Neural crest cell (in vitro differentiated cells): ENCODE results near the gene SUMO3. TPM values are rescaled to one million over a fixed set of nuclear protein-coding genes. Genes with fewer than 3 reads are reported as not detected.
"Not testable (repeated sequence)": the region's sequence is repeated elsewhere in the genome, so short reads cannot be mapped to it uniquely, and the experiment has no call there.

Experiments
- DNase-seq: peaks from one replicate; pipeline ENCODE4 v3.0.0; 2021; ENCODE audit warnings: low read depth, mixed read lengths, low spot score
- H3K27ac Mint-ChIP-seq: one replicate; pipeline ENCODE4 v1.8.0; 2021; ENCODE audit warnings: mild to moderate bottlenecking, mixed read lengths; ENCODE audit not compliant: unreplicated experiment
- H3K27me3 Mint-ChIP-seq: 2 replicates; pipeline ENCODE4 v1.8.0; 2021; ENCODE audit warnings: low read depth, mild to moderate bottlenecking, mixed read lengths
- H3K36me3 Mint-ChIP-seq: 2 replicates; pipeline ENCODE4 v1.8.0; 2021; ENCODE audit warnings: low read depth, mild to moderate bottlenecking, mixed read lengths
- H3K4me1 Mint-ChIP-seq: 2 replicates; pipeline ENCODE4 v1.8.0; 2021; ENCODE audit warnings: mixed read lengths
- H3K4me3 Mint-ChIP-seq: one replicate; pipeline ENCODE4 v1.8.0; 2021; ENCODE audit warnings: mild to moderate bottlenecking, mixed read lengths
- H3K9me3 Mint-ChIP-seq: 2 replicates; pipeline ENCODE4 v1.8.0; 2021; ENCODE audit warnings: mixed read lengths
- total RNA-seq: library from RNA; stranded (reverse); gene quantifications from 2 replicates; pipeline ENCODE4 v1.2.1, GENCODE V29; 2021
- TF ChIP-seq, protein P1 (sequence below): fragments of 200-600 bp; sonication (generic); conservative IDR thresholded peaks from 2 replicates; pipeline ENCODE4 v1.5.0; 2021; ENCODE audit warnings: antibody characterized with exemption, mild to moderate bottlenecking

Gene SUMO3
- total RNA-seq, 1 donor from 2014 or later, result 97.7 TPM

DNA sequence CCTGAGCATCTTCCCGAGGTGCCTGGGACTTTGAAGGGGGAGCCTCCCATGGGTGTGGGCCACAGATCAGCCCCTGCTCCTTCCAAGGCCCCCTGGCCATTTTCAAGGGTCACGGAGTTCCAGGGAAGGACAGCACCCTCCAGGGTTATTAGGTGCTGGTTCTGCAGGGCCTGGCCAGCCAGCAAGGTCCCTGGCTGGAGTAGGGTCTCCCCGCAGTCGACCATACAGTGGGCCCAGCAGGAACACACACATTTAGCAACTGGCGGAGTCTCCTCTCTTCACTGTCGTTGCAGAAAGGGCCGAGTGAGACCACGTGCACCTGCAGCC lies 17.7 kb upstream of the SUMO3 start:
- TF ChIP-seq, protein P1, sequence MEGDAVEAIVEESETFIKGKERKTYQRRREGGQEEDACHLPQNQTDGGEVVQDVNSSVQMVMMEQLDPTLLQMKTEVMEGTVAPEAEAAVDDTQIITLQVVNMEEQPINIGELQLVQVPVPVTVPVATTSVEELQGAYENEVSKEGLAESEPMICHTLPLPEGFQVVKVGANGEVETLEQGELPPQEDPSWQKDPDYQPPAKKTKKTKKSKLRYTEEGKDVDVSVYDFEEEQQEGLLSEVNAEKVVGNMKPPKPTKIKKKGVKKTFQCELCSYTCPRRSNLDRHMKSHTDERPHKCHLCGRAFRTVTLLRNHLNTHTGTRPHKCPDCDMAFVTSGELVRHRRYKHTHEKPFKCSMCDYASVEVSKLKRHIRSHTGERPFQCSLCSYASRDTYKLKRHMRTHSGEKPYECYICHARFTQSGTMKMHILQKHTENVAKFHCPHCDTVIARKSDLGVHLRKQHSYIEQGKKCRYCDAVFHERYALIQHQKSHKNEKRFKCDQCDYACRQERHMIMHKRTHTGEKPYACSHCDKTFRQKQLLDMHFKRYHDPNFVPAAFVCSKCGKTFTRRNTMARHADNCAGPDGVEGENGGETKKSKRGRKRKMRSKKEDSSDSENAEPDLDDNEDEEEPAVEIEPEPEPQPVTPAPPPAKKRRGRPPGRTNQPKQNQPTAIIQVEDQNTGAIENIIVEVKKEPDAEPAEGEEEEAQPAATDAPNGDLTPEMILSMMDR, result no peak

DNA sequence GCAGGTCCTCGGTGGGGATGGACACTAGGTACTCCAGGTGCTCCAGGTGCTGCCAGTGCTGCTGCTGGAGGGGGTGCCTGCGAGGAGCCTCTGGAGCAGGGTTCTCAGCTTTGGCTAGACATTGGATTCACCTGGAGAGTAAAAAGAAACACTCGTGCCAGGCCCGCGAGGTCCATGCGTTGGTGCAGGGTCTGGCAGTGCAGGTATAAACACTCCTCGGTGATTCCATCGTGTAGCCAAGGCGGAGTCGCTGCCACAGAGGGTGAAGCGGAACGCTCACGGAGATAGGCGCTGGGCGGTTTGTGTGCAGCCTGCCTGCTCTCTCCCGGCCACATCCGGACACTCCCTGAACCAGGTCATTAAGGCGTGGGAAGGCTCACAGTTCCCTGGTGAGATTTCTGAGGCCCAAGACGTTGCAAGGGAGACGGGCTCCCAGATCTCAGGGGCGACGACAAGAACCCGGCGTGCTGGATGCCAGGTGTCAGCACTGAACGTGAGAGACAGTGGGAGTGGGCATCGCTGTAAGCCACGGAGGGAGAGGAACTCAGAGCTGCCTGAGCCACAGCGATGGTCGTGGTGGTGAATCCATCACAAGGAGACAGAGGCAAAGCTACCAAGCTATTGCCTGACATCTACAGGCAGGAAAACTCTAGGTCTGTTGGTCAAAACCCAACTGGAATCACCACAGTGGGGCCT lies 17.2 kb upstream of the SUMO3 start:
- Mint-ChIP-seq H3K36me3 (no peaks in the 10 kb centered on the region), H3K27me3 (peaks cover 2% of the 10 kb centered on the region), H3K9me3 (no peaks in the 10 kb centered on the region), H3K4me3 (no peak overlapping the region), H3K4me1 (no peaks in the 10 kb centered on the region), H3K27ac (no peak overlapping the region)
- DNase-seq, result no peak
- TF ChIP-seq, protein P1, result no peak

More for the DNA sequence above, 17.7 kb upstream of the SUMO3 start:
- Mint-ChIP-seq H3K27ac (no peak overlapping the region), H3K36me3 (no peaks in the 10 kb centered on the region), H3K9me3 (no peaks in the 10 kb centered on the region), H3K4me1 (no peaks in the 10 kb centered on the region), H3K27me3 (no peaks in the 10 kb centered on the region), H3K4me3 (no peak overlapping the region)
- DNase-seq, result no peak

DNA sequence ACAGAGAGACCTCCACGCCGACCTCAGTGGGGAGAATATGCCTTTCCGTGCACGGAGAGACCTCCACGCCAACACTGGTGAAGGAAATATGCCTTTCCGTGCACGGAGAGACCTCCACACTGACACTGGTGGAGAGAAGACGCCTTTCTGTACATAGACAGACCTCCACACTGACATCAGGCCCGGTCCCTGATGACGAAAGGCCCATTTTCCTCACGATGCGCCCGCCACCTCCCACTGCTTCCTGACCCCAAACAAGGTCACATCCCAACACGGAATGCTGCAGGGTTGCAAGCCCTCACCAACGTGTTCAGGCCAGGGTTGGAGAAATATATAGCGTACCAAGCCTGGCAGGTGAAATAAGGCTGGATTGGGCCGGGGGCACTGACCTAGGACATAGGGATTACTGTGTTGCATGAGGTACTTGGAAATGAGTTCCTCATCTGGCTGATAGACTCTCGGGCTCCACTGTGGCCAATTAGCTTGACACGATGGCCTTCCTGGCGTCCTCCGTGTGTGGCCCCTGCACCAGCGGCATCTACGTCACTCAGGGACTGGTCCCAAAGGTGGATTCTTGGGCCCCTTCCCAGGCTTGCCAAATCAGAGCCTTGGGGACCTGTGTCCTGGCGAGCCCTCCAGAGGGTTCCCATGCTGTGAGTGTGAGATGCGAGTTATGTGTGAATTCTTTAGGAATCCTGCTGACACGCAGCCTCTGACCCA lies 16.5 kb upstream of the SUMO3 start:
- Mint-ChIP-seq H3K4me1 (no peaks in the 10 kb centered on the region), H3K27ac (no peak overlapping the region), H3K4me3 (no peak overlapping the region), H3K27me3 (peaks cover 7% of the 10 kb centered on the region), H3K36me3 (no peaks in the 10 kb centered on the region), H3K9me3 (no peaks in the 10 kb centered on the region)
- no peak for DNase-seq
- TF ChIP-seq, protein P1, result no peak

DNA sequence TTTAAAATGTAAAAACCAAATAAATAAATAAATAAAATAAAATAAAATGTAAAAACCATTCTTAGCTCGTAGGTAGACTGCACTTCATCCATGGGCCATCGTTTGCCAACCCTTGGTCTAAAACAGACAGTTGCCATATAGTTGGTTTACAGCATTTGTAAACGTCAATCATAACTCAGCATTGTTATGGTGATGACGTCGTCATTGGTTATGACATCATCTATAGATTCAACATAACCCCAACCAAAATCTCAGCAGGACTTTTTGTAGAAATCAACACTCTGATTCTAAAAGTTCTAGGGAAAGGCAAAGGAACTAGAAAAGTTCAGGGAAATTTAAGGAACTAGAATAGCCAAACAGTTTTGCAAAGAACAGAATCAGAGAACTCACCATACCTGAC lies 15.8 kb upstream of the SUMO3 start:
- TF ChIP-seq, protein P1, result no peak
- DNase-seq, result no peak

DNA sequence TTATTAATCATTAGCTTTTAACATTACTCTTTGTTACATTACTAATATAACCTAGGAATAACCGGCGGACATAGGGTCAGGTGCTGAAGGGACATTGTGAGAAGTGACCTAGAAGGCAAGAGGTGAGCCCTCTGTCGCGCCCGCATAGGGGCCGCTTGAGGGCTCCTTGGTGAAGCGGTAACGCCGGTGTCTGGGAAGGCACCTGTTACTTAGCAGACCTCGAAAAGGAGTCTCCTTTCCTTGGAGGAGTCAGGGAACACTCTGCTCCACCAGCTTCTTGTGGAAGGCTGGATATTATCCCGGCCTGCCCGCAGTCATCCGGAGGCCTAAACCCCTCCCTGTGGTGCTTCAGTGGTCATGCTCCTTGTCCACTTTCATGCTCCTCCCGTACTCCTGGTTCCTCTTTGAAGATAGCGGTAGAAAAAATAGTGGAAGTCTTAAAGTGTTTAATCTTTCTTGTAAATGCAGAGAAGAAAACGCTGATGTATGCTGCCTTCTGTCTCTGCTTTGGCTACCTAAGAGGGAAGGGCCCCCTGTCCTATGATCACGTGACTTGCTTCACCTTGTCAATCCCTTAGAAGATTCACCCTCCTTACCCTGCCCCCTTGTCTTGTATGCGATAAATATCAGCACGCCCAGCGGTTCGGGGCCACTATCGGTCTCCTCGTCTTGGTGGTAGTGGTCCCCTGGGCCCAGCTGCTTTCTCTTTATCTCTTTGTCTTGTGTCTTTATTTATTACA lies 14.8 kb upstream of the SUMO3 start:
- not testable (repeated sequence) for H3K4me3 Mint-ChIP-seq, H3K4me1 Mint-ChIP-seq, H3K36me3 Mint-ChIP-seq, DNase-seq, H3K27ac Mint-ChIP-seq, H3K9me3 Mint-ChIP-seq
- H3K27me3 Mint-ChIP-seq, result peaks cover 13% of the 10 kb centered on the region

More for the DNA sequence above, 15.8 kb upstream of the SUMO3 start:
- no peak overlapping the region for H3K27ac Mint-ChIP-seq
- peaks cover 2% of the 10 kb centered on the region for H3K9me3 Mint-ChIP-seq
- H3K4me3 Mint-ChIP-seq, result no peak overlapping the region
- H3K4me1 Mint-ChIP-seq, result no peaks in the 10 kb centered on the region
- H3K36me3 Mint-ChIP-seq, result no peaks in the 10 kb centered on the region
- peaks cover 9% of the 10 kb centered on the region for H3K27me3 Mint-ChIP-seq
